ENCODE measurements around the gene ACIN1. TPM values are rescaled to one million over a fixed set of nuclear protein-coding genes. Genes with fewer than 3 reads are reported as not detected.
"Not testable (repeated sequence)": the region's sequence is repeated elsewhere in the genome, so short reads cannot be mapped to it uniquely, and the experiment has no call there.

Gene ACIN1
- total RNA-seq, 1 experiment from 2014 or later: 333 TPM

DNA sequence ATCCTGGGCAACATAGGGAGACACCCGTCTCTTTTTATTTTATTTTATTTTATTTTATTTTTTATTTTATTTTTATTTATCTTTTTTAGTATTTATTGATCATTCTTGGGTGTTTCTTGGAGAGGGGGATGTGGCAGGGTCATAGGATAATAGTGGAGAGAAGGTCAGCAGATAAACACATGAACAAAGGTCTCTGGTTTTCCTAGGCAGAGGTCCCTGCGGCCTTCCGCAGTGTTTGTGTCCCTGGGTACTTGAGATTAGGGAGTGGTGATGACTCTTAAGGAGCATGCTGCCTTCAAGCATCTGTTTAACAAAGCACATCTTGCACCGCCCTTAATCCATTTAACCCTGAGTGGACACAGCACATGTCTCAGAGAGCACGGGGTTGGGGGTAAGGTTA lies 12.7 kb upstream of the ACIN1 start:
- H3K4ac ChIP-seq (ENCODE audit: low read depth, low read length); H3K14ac ChIP-seq (ENCODE audit: insufficient read depth, low read length); H4K91ac ChIP-seq (ENCODE audit: insufficient read length, low read depth, low read length); H3K36me3 Mint-ChIP-seq (ENCODE audit: insufficient read depth in 1 of 3, low read depth in 3 of 3); H3K9me3 Mint-ChIP-seq; H2AFZ ChIP-seq (ENCODE audit: low read length); H2AK5ac ChIP-seq (ENCODE audit: insufficient read length, low read length); H3K9me3 ChIP-seq (ENCODE audit: control insufficient read depth, low read depth, low read length); H2BK15ac ChIP-seq (ENCODE audit: low read depth, low read length); H2BK120ac ChIP-seq (ENCODE audit: low read depth, low read length, poor library complexity, severe bottlenecking); H3K4me1 ChIP-seq (ENCODE audit: insufficient read depth, low read length); H2BK20ac ChIP-seq (ENCODE audit: low read depth, low read length, poor library complexity, severe bottlenecking); H3K4me2 ChIP-seq (ENCODE audit: insufficient read depth, insufficient read length, low read length); H2BK5ac ChIP-seq (ENCODE audit: insufficient read length, low read length); H4K20me1 ChIP-seq (ENCODE audit: control insufficient read depth, insufficient read depth, insufficient read length); H3T11ph ChIP-seq (ENCODE audit: low read length); DNase-seq; H3K79me1 ChIP-seq (ENCODE audit: insufficient read depth, low read depth, low read length, poor library complexity, severe bottlenecking); H4K8ac ChIP-seq (replicated peaks; ENCODE audit: insufficient read length, low read depth, low read length); H3K23me2 ChIP-seq (ENCODE audit: insufficient read length, low read depth, low read length, poor library complexity, severe bottlenecking); H3K27ac Mint-ChIP-seq; H3K9ac ChIP-seq (ENCODE audit: extremely low read depth, insufficient read length, low read length); H2BK12ac ChIP-seq (ENCODE audit: insufficient read length, low read depth, low read length); H3K27me3 ChIP-seq (ENCODE audit: insufficient read depth, low read length); H4K5ac ChIP-seq (ENCODE audit: insufficient read length, low read depth, low read length); H3K27ac ChIP-seq (ENCODE audit: insufficient read length, low read depth, low read length); H3K18ac ChIP-seq (ENCODE audit: insufficient read length, low read depth, low read length); H3K4me3 Mint-ChIP-seq; H3K79me2 ChIP-seq (ENCODE audit: insufficient read depth, low read length); H3K56ac ChIP-seq (ENCODE audit: insufficient read length, low read depth, low read length); H3K23ac ChIP-seq (ENCODE audit: insufficient read length, low read depth, low read length): not testable (repeated sequence)
- Mint-ChIP-seq H3K4me1 (peaks cover 29% of the 10 kb centered on the region in 2 experiments), H3K27me3 (ENCODE audit: low read depth) (peaks cover 24% of the 10 kb centered on the region)
- WGBS (ENCODE audit: extremely low coverage, insufficient read length, low lambda C conversion rate): no CpG with 5 or more reads among the region's 5 CpGs
